GM23248 (cell line): Measurements from ENCODE around the gene RAB4A. TPM values are rescaled to one million over a fixed set of nuclear protein-coding genes. Genes with fewer than 3 reads are reported as not detected.

Source experiments
- DNase-seq: peaks from one replicate; pipeline ENCODE4 v3.0.0-alpha.2; 2015
- H2AFZ ChIP-seq: fragments of 200-600 bp; sonication (generic); 2 replicates; pipeline ENCODE4 v1.6.1; 2016; ENCODE audit warnings: antibody characterized with exemption
- H3F3A ChIP-seq: fragments of 200-600 bp; sonication (generic); 2 replicates; pipeline ENCODE4 v1.6.1; 2016; ENCODE audit warnings: mild to moderate bottlenecking, antibody characterized with exemption, mixed run types; ENCODE audit not compliant: insufficient read depth
- H3K27ac ChIP-seq: fragments of 200-600 bp; sonication (generic); 2 replicates; pipeline ENCODE4 v1.5.1; 2016; ENCODE audit warnings: mild to moderate bottlenecking
- H3K27me3 ChIP-seq: fragments of 200-600 bp; sonication (generic); replicated peaks from 2 replicates; pipeline ENCODE4 v1.6.1; 2016; ENCODE audit warnings: mild to moderate bottlenecking; ENCODE audit not compliant: insufficient read depth
- H3K36me3 ChIP-seq: fragments of 200-600 bp; sonication (generic); 2 replicates; pipeline ENCODE4 v1.6.1; 2016; ENCODE audit warnings: low read depth, mild to moderate bottlenecking
- H3K4me1 ChIP-seq: fragments of 200-600 bp; sonication (generic); 2 replicates; pipeline ENCODE4 v1.6.1; 2016; ENCODE audit warnings: mild to moderate bottlenecking; ENCODE audit not compliant: insufficient read depth
- H3K4me2 ChIP-seq: fragments of 200-600 bp; sonication (generic); one replicate; pipeline ENCODE4 v1.6.1; 2016; ENCODE audit warnings: mild to moderate bottlenecking; ENCODE audit not compliant: unreplicated experiment
- H3K4me3 ChIP-seq: fragments of 200-600 bp; sonication (generic); 2 replicates; pipeline ENCODE4 v1.5.1; 2016; ENCODE audit warnings: mild to moderate bottlenecking
- H3K79me2 ChIP-seq: fragments of 200-600 bp; sonication (generic); 2 replicates; pipeline ENCODE4 v1.6.1; 2016; ENCODE audit warnings: mild to moderate bottlenecking; ENCODE audit not compliant: insufficient read depth
- H3K9ac ChIP-seq: fragments of 200-600 bp; sonication (generic); 2 replicates; pipeline ENCODE4 v1.6.1; 2016; ENCODE audit warnings: mild to moderate bottlenecking
- H3K9me2 ChIP-seq: fragments of 200-600 bp; sonication (generic); 2 replicates; pipeline ENCODE4 v1.6.1; 2016; ENCODE audit warnings: mixed run types, mild to moderate bottlenecking, moderate library complexity; ENCODE audit not compliant: insufficient read depth
- H3K9me3 ChIP-seq: fragments of 200-600 bp; sonication (generic); one replicate; pipeline ENCODE4 v1.6.1; 2017; ENCODE audit warnings: low read depth
- H4K20me1 ChIP-seq: fragments of 200-600 bp; sonication (generic); 2 replicates; pipeline ENCODE4 v1.6.0; 2016; ENCODE audit not compliant: insufficient read depth
- EZH2 ChIP-seq: fragments of 200-600 bp; sonication (generic); IDR thresholded peaks from 2 replicates; pipeline ENCODE4 v1.6.1; 2018; ENCODE audit warnings: antibody characterized with exemption, mild to moderate bottlenecking; ENCODE audit not compliant: insufficient read depth, poor library complexity, severe bottlenecking
- EZH2phosphoT487 ChIP-seq: fragments of 200-600 bp; sonication (generic); IDR thresholded peaks from 2 replicates; pipeline ENCODE4 v1.6.1; 2018; ENCODE audit warnings: antibody characterized with exemption, moderate library complexity, mild to moderate bottlenecking, low read depth; ENCODE audit not compliant: insufficient read depth
- WGBS, 2 experiments: methylation state at CpG; one replicate each; pipeline ENCODE4 v1.1.6; 2015 to 2017; ENCODE audit warnings: low lambda C conversion rate in 2 of 2, low coverage in 1 of 2; ENCODE audit errors: missing lambda C conversion rate in 2 of 2; 5-methylcytosine and 5-hydroxymethylcytosine counted together
- in situ Hi-C: fragments of 300-500 bp; cut with MboI; formaldehyde crosslinking; loops from 2 replicates; pipeline ENCODE4 v1.15.0; 2020
- polyA plus RNA-seq: library from polyadenylated mRNA; unstranded; fragments of >200 nt; fragmentation: Nextera tagmentation; extraction: Ambion mirVana; gene quantifications from 2 replicates; pipeline ENCODE4 v1.2.1, GENCODE V29; 2016
- total RNA-seq: library from RNA; depleted of rRNA; stranded (reverse); fragments of >200 nt; shearing (Covaris generic); gene quantifications from 2 replicates; pipeline ENCODE4 v1.2.3, GENCODE V29; 2014

RAB4A gene
- total and polyA plus RNA-seq, 2 experiments from 2014 or later, result 43.4 to 47.2 TPM

GRCh38 chr1:229268505-229268904 is 2.4 kb upstream of the RAB4A start:
- Histone ChIP-seq H3K4me1 (peaks cover 9% of the 10 kb centered on the region), H3K4me3 (no peak overlapping the region), H2AFZ (no peak overlapping the region), H4K20me1 (no peaks in the 10 kb centered on the region), H3K79me2 (peaks cover 20% of the 10 kb centered on the region), H3K36me3 (no peaks in the 10 kb centered on the region), H3K9me3 (no peaks in the 10 kb centered on the region), H3K27ac (no peak overlapping the region), H3K4me2 (no peak overlapping the region), H3K9ac (no peak overlapping the region), H3F3A (peaks cover 22% of the 10 kb centered on the region), H3K27me3 (no peaks in the 10 kb centered on the region), H3K9me2 (no peaks in the 10 kb centered on the region)
- peak; percentile 25 for DNase-seq
- no peak for TF ChIP-seq EZH2phosphoT487
- TF ChIP-seq EZH2, result no peak
- WGBS, 2 experiments, result 72 to 74% methylated on average over 2 of the region's 2 CpGs
- in situ Hi-C loops, result no loop called here

- peak overlapping the region; percentile 89 for H3K4me3 ChIP-seq
- H3K9me2 ChIP-seq, result no peaks in the 10 kb centered on the region
- H4K20me1 ChIP-seq, result no peaks in the 10 kb centered on the region
- in situ Hi-C loops, result no loop called here
- peaks cover 22% of the 10 kb centered on the region for H3F3A ChIP-seq
- no peaks in the 10 kb centered on the region for H3K36me3 ChIP-seq
- peak; percentile 69 for DNase-seq
- no peaks in the 10 kb centered on the region for H3K27me3 ChIP-seq
- H3K27ac ChIP-seq, result peak overlapping the region; percentile 18; the same call in 1 of the 2 replicates
- 1 to 3% methylated on average over 12 to 32 of the region's 32 CpGs for WGBS, 2 experiments
- TF ChIP-seq EZH2 (no peak), EZH2phosphoT487 (no peak)
- peak overlapping the region; percentile 81 for H3K9ac ChIP-seq
- H2AFZ ChIP-seq, result peak overlapping the region; percentile 82
- H3K9me3 ChIP-seq, result no peaks in the 10 kb centered on the region
- H3K4me1 ChIP-seq, result peaks cover 9% of the 10 kb centered on the region
- peak overlapping the region; percentile 84 for H3K4me2 ChIP-seq
- H3K79me2 ChIP-seq, result peaks cover 51% of the 10 kb centered on the region
These were observed 693 bp downstream of the RAB4A start for GRCh38 chr1:229271448-229272159.

GRCh38 chr1:229272164-229273158 is 1.6 kb downstream of the RAB4A start:
- H3K79me2 ChIP-seq, result peaks cover 59% of the 10 kb centered on the region
- peak overlapping the region; percentile 81 for H3K9ac ChIP-seq
- H3K27me3 ChIP-seq, result no peaks in the 10 kb centered on the region
- H3K27ac ChIP-seq, result peak overlapping the region; percentile 18; the same call in 1 of the 2 replicates
- H3F3A ChIP-seq, result peaks cover 22% of the 10 kb centered on the region
- WGBS, 2 experiments, result 58 to 60% methylated on average over 11 of the region's 11 CpGs
- in situ Hi-C loops, result no loop called here
- H3K9me2 ChIP-seq, result no peaks in the 10 kb centered on the region
- H4K20me1 ChIP-seq, result no peaks in the 10 kb centered on the region
- H3K4me1 ChIP-seq, result peaks cover 9% of the 10 kb centered on the region
- peak overlapping the region; percentile 89 for H3K4me3 ChIP-seq
- H3K4me2 ChIP-seq, result peak overlapping the region; percentile 84
- DNase-seq, result peak; percentile 39
- peak overlapping the region; percentile 82 for H2AFZ ChIP-seq
- TF ChIP-seq EZH2 (no peak), EZH2phosphoT487 (no peak)
- H3K9me3 ChIP-seq, result no peaks in the 10 kb centered on the region
- H3K36me3 ChIP-seq, result no peaks in the 10 kb centered on the region

- Histone ChIP-seq H3K9me2 (no peaks in the 10 kb centered on the region), H3K27ac (no peak overlapping the region), H3K4me1 (peaks cover 9% of the 10 kb centered on the region), H3K4me2 (no peak overlapping the region), H3K9me3 (no peaks in the 10 kb centered on the region), H3F3A (peaks cover 22% of the 10 kb centered on the region), H3K27me3 (no peaks in the 10 kb centered on the region), H2AFZ (no peak overlapping the region), H4K20me1 (no peaks in the 10 kb centered on the region), H3K4me3 (no peak overlapping the region), H3K36me3 (no peaks in the 10 kb centered on the region), H3K9ac (no peak overlapping the region), H3K79me2 (peaks cover 72% of the 10 kb centered on the region)
- in situ Hi-C loops, result no loop called here
- DNase-seq, result no peak
- TF ChIP-seq EZH2phosphoT487, result no peak
- TF ChIP-seq EZH2, result no peak
- WGBS, 2 experiments, result 98 to 99% methylated on average over 6 to 7 of the region's 7 CpGs
These were observed 2.8 kb downstream of the RAB4A start for GRCh38 chr1:229273507-229274232.
